GM21390 (cell line): ENCODE measurements around the gene SPDYE3.

Experiments used
- ATAC-seq: cut with Tn5 transposase; IDR thresholded peaks from one replicate; pipeline ENCODE4 v1.9.1; 2021; ENCODE audit not compliant: unreplicated experiment

The SPDYE3 gene

GRCh38 chr7:100370303-100370702 lies 62.8 kb downstream of the SPDYE3 start:
- no peak for ATAC-seq

- ATAC-seq: no peak
Measured at GRCh38 chr7:100370746-100371145, 63.2 kb downstream of the SPDYE3 start.

GRCh38 chr7:100371561-100372171 lies 64.2 kb downstream of the SPDYE3 start:
- ATAC-seq: no peak
